ENCODE results near the gene LIMCH1. TPM values are rescaled to one million over a fixed set of nuclear protein-coding genes. Genes with fewer than 3 reads are reported as not detected.

LIMCH1 gene
- total and polyA plus RNA-seq, 2 of the 8 experiments (the other 6 are each of a cell fraction or from before 2014, with no cell fraction given): 2.7 to 3.0 TPM

DNA sequence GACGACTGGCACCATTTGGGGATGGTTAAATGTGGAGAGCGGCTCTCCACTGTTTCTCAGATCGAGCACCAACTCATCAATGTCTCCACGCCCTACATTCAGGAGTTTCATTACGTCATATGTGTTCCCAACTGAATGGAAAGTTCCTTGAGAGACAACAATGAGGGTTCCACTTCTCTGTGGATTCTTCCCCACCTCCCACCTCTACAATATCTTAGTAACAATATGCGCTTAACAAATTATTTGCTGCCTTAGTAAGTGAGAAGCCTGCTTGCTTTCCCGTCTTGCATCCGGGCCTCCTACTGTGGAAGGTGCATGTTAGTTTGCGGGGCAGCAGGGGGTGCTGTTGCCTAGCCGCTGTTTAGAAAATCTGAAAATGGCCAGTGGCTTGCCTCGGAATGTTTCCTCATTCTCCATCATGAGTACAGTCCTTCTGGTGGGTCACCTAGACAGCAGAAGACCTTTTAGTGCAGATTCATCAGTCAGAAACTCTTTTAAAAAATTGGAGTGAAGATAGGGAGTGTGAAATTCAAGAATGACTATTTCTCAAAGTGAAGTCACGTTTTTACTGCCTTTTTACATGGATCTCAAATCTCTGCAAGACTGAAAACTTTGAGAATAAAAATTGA is 154.9 kb downstream of the LIMCH1 start (continued):
- no peak for TF ChIP-seq TCF12 (IDR thresholded peaks at IDR 0.05; ENCODE audit: low read depth, low read length)
